ENCODE data around the gene ADA. TPM values are rescaled to one million over a fixed set of nuclear protein-coding genes. Genes with fewer than 3 reads are reported as not detected.

ADA gene
- total RNA-seq, 2 donors from 2014 or later, result 6.3 to 16.7 TPM

DNA sequence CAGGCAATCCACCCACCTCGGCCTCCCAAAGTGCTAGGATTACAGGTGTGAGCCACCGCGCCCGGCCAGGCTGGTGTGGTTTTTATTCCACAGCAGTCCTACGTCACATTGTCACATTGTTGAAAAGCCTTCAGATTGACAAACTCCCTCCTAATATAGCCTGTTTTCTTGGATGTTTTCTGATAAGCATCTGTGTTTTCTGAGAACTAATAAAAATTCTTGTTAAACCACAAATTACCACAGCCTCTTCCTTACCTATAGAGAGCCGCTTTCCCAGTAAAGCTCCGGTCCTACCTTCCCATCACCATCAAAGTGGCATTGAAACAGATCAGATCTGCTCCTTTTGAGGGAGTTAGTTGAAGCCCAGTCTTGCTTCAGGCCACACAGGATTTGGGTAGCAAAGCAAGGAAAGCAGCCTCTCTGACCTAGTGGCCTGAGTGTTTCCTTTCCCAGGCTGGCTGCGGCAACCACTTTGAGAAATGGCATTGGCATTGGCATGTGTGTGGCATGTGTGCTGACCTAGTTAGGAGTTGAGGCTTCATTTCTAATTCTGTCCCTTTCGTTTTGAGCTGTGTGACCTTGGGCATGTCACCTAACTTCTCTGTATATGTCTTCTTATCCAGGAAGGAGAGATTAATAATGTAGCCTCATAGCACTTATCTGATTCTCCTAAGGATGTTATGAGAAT is 70.8 kb downstream of the ADA start:
- DNase-seq (ENCODE audit: low spot score), result no peak

DNA sequence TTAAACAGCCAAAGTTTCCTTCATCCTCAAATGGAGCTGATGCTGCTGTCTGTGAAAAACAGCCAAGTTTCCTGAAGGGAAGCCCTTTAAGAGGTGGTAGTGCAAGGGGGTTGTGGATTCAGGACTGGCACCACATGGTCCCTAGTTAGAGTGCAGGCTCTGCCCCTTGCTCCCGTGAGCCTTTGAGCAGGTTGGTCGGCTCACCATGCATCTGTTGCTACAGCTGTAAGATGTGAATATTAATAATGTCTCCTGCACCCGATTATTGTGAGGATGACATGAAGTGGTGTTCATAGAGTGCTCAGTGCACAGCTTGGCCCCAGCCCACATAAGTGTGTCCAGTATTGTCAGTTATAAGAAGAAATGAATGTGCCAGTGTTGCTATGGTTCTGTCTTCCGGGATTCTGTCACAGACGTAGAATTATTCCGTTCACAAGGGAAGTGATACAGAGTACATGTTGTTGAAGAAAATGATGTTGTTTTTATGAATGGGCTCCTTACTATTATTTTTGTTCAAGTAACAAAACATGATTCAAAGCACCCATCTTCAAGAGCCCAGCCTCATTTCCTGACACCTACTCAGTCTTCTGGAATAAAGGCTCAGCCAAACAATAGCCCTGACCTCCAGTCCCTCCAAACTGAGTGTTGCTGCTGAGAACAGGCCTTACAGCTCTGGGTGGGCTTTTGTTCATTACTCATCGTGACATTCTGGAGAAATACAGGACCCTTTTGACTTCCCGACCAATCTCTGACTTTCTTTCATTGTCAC is 72.0 kb downstream of the ADA start:
- Histone ChIP-seq H3K27ac (peak overlapping the region; percentile 92 to 97), H3K4me1 (peaks cover 0 to 71% of the 10 kb centered on the region in 2 donors), H3K36me3 (no peaks in the 10 kb centered on the region), H3K4me3 (no peak overlapping the region), H3K27me3 (no peaks in the 10 kb centered on the region), H3K9me3 (no peaks in the 10 kb centered on the region)
- no peak for DNase-seq (ENCODE audit: low spot score)
- TF ChIP-seq, protein P1, sequence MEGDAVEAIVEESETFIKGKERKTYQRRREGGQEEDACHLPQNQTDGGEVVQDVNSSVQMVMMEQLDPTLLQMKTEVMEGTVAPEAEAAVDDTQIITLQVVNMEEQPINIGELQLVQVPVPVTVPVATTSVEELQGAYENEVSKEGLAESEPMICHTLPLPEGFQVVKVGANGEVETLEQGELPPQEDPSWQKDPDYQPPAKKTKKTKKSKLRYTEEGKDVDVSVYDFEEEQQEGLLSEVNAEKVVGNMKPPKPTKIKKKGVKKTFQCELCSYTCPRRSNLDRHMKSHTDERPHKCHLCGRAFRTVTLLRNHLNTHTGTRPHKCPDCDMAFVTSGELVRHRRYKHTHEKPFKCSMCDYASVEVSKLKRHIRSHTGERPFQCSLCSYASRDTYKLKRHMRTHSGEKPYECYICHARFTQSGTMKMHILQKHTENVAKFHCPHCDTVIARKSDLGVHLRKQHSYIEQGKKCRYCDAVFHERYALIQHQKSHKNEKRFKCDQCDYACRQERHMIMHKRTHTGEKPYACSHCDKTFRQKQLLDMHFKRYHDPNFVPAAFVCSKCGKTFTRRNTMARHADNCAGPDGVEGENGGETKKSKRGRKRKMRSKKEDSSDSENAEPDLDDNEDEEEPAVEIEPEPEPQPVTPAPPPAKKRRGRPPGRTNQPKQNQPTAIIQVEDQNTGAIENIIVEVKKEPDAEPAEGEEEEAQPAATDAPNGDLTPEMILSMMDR (IDR thresholded peaks at IDR 0.05), result no peak

More for the DNA sequence above, 70.8 kb downstream of the ADA start:
- Histone ChIP-seq H3K4me3 (no peak overlapping the region), H3K27ac (peak overlapping the region; percentile 92 to 97), H3K4me1 (peaks cover 0 to 71% of the 10 kb centered on the region in 2 donors), H3K9me3 (no peaks in the 10 kb centered on the region), H3K27me3 (no peaks in the 10 kb centered on the region), H3K36me3 (no peaks in the 10 kb centered on the region)
- TF ChIP-seq, protein P1 (IDR thresholded peaks at IDR 0.05), result no peak

DNA sequence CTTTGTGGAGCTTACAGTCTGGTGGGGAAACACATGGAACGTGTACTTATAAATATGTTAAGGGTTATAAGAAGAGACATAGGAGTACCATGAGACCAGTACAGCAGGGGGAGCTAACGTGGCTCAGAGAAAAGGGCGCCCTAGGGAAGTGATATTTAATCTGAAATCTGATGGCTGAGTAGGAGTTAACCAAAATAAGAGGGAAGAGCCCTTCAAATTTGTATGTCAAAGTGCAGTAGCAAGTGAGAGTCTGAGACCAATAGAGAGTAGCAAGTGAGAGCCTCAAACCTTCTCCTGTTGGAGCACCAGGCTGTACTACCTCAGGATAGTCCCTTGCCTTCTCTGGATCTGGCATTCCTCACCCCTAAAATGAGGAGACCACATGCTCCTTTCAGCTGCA is 75.2 kb downstream of the ADA start:
- TF ChIP-seq, protein P1 (IDR thresholded peaks at IDR 0.05), result peak in 1 of 2 donors; percentile 62
- Histone ChIP-seq H3K36me3 (no peaks in the 10 kb centered on the region), H3K27me3 (no peaks in the 10 kb centered on the region), H3K27ac (peak overlapping the region; percentile 84 to 94), H3K4me3 (no peak overlapping the region), H3K9me3 (no peaks in the 10 kb centered on the region), H3K4me1 (peaks cover 0 to 82% of the 10 kb centered on the region in 2 donors)
- DNase-seq (ENCODE audit: low spot score), result no peak

DNA sequence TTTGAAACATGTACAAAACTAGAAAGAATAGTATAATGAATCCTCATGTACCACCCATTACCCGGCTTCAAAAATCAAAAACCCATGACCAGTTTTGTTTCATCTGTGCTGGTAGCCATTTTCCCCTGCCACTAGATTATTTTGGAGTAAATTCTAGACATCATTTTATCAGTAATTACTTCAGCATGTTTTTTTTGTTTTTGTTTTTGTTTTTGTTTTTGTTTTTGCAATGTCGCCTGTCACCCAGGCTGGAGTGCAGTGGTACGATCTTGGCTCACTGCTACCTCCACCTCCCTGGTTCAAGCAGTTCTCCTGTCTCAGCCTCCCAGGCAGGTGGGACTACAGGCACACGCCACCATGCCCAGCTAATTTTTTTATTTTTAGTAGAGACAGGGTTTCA is 77.1 kb downstream of the ADA start:
- H3K9me3 ChIP-seq, result no peaks in the 10 kb centered on the region
- TF ChIP-seq, protein P1 (IDR thresholded peaks at IDR 0.05), result no peak
- H3K27me3 ChIP-seq, result no peaks in the 10 kb centered on the region
- no peak for DNase-seq (ENCODE audit: low spot score)
- no peaks in the 10 kb centered on the region for H3K36me3 ChIP-seq
- peaks cover 0 to 62% of the 10 kb centered on the region in 2 donors for H3K4me1 ChIP-seq
- H3K27ac ChIP-seq, result peak overlapping the region; percentile 84 to 94
- no peak overlapping the region for H3K4me3 ChIP-seq

DNA sequence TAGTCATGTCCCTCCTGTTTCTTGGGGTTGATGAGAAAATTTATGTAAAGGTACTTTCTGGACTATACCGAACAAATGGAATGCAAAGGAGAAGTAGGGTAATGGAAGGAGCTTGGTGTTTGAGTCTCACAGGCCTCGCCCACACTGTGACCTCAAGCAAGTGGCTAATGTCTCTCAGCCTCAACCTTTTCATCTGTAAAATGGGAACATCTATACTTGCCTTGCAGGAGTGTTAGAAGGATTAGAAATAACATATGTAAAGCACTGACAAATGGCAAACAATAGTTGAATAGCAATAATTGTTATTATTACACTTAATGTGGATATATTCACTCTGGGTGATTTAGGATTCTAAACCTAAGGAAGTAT is 78.0 kb downstream of the ADA start:
- TF ChIP-seq, protein P1 (IDR thresholded peaks at IDR 0.05), result no peak
- H3K4me3 ChIP-seq, result no peak overlapping the region
- H3K27me3 ChIP-seq, result no peaks in the 10 kb centered on the region
- H3K27ac ChIP-seq, result peak overlapping the region; percentile 84 to 94
- peaks cover 0 to 60% of the 10 kb centered on the region in 2 donors for H3K4me1 ChIP-seq
- no peaks in the 10 kb centered on the region for H3K9me3 ChIP-seq
- no peaks in the 10 kb centered on the region for H3K36me3 ChIP-seq
- DNase-seq (ENCODE audit: low spot score), result no peak
